A549 (cell line): ENCODE data around the gene TGIF2. TPM values are rescaled to one million over a fixed set of nuclear protein-coding genes. Genes with fewer than 3 reads are reported as not detected.

ENCODE experiments used
- ATAC-seq, 2 experiments: fragments of 200-7000 bp in 1 of 2; fragments of >200 bp in 1 of 2; cut with Nextera tagmentation in 1 of 2; cut with Tn5 transposase in 1 of 2; 3 replicates each; pipeline versions ENCODE4 v1.8.0 to v1.9.1; 2018 to 2020; ENCODE audit warnings: mild to moderate bottlenecking in 1 of 2, moderate library complexity in 1 of 2
- CTCF ChIA-PET: fragments of 300-600 bp; sonication (Branson Sonifier 250); formaldehyde crosslinking; extraction: SDS; loops from one replicate; lab custom pipeline; 2021; ENCODE audit warnings: antibody characterized with exemption, inconsistent platforms; lab: Yijun Ruan, JAX
- POLR2A ChIA-PET: fragments of 350-600 bp; formaldehyde crosslinking; extraction: SDS; loops from one replicate; lab custom pipeline; 2021; ENCODE audit warnings: antibody characterized with exemption, inconsistent platforms; lab: Yijun Ruan, JAX
- DNase-seq, 2 experiments: peaks; one replicate each; pipeline versions ENCODE4 v3.0.0 to v3.0.0-alpha.2; 2011 to 2016; ENCODE audit warnings: low read depth in 1 of 2, low spot score in 1 of 2
- FAIRE-seq: peaks from 2 replicates; lab custom pipeline; 2011; peaks lifted over from hg19 to GRCh38; lab: Jason Lieb, UNC
- H3K27ac ChIP-seq, 2 experiments: fragments of >200 bp; sonication (Bioruptor Twin); formaldehyde crosslinking; 3 replicates each; pipeline ENCODE4 v1.5.1; 2016 to 2017
- H3K4me1 ChIP-seq: fragments of >200 bp; sonication (Bioruptor Twin); formaldehyde crosslinking; 3 replicates; pipeline ENCODE4 v1.6.1; 2016
- H3K4me2 ChIP-seq: fragments of >200 bp; sonication (Bioruptor Twin); formaldehyde crosslinking; 3 replicates; pipeline ENCODE4 v1.6.1; 2016
- H3K4me3 ChIP-seq: fragments of >200 bp; sonication (Bioruptor Twin); formaldehyde crosslinking; 3 replicates; pipeline ENCODE4 v1.5.1; 2016
- H3K9me3 ChIP-seq: fragments of >200 bp; sonication (Bioruptor Twin); formaldehyde crosslinking; 3 replicates; pipeline ENCODE4 v1.6.1; 2016
- E2F6 ChIP-seq: IDR thresholded peaks from 2 replicates; pipeline ENCODE4 v1.6.1; 2012; ENCODE audit warnings: low read depth, borderline replicate concordance
- ESRRA ChIP-seq: fragments of 150-350 bp; IDR thresholded peaks from 2 replicates; pipeline ENCODE4 v1.6.1; 2014; ENCODE audit warnings: mild to moderate bottlenecking, low read length, borderline replicate concordance
- HES2 ChIP-seq: fragments of >200 bp; sonication (Bioruptor Twin); formaldehyde crosslinking; IDR thresholded peaks from 2 replicates; pipeline ENCODE4 v1.6.1; 2016
- HEYL ChIP-seq: fragments of 250-450 bp; sonication (Bioruptor Pico); IDR thresholded peaks from 2 replicates; pipeline ENCODE4 v1.8.0; 2021; ENCODE audit warnings: mild to moderate bottlenecking, moderate library complexity
- HOXB5 ChIP-seq: fragments of 250-450 bp; sonication (Bioruptor Pico); IDR thresholded peaks from 2 replicates; pipeline ENCODE4 v1.5.0; 2020; ENCODE audit warnings: mild to moderate bottlenecking, moderate library complexity
- JUNB ChIP-seq: fragments of >200 bp; sonication (Bioruptor Twin); formaldehyde crosslinking; IDR thresholded peaks from 2 replicates; pipeline ENCODE4 v1.6.1; 2016
- MAZ ChIP-seq: fragments of 150-350 bp; IDR thresholded peaks from 2 replicates; pipeline ENCODE4 v1.6.1; 2014; ENCODE audit warnings: antibody characterized with exemption, low read depth, low read length, borderline replicate concordance
- MYC ChIP-seq: IDR thresholded peaks from 2 replicates; pipeline ENCODE4 v1.6.1; 2012; ENCODE audit warnings: mild to moderate bottlenecking, inconsistent platforms, low read length, improper control_type of control experiment, borderline replicate concordance
- POLR2A ChIP-seq: IDR thresholded peaks from 2 replicates; pipeline ENCODE4 v1.6.1; 2012; ENCODE audit warnings: mild to moderate bottlenecking, low read length
- RAD21 ChIP-seq, 2 experiments: fragments of >200 bp in 1 of 2; sonication (Bioruptor Twin) in 1 of 2; formaldehyde crosslinking in 1 of 2; IDR thresholded peaks in 1 of 2; conservative IDR thresholded peaks in 1 of 2; 2 replicates in 1 of 2; 3 replicates in 1 of 2; pipeline ENCODE4 v1.6.1; 2012 to 2018; ENCODE audit warnings: inconsistent platforms in 1 of 2
- RARB ChIP-seq: fragments of 250-450 bp; sonication (Bioruptor Pico); IDR thresholded peaks from 2 replicates; pipeline ENCODE4 v1.8.0; 2021; ENCODE audit warnings: mild to moderate bottlenecking, moderate library complexity
- RFX5 ChIP-seq: fragments of 450-650 bp; IDR thresholded peaks from 2 replicates; pipeline ENCODE4 v1.7.1; 2014; ENCODE audit warnings: antibody characterized with exemption, mild to moderate bottlenecking, moderate library complexity
- ZSCAN20 ChIP-seq: fragments of 250-450 bp; sonication (Bioruptor Pico); IDR thresholded peaks from 2 replicates; pipeline ENCODE4 v1.8.0; 2022; ENCODE audit warnings: mild to moderate bottlenecking, moderate library complexity
- whole genome bisulfite sequencing: methylation state at CpG from one replicate; pipeline ENCODE4 v1.1.6; 2017; ENCODE audit errors: missing lambda C conversion rate; 5-methylcytosine and 5-hydroxymethylcytosine counted together
- polyA minus RNA-seq: library from RNA; depleted of rRNA, polyadenylated mRNA; stranded (reverse); fragments of >200 nt; gene quantifications from 2 replicates; pipeline ENCODE4 v1.2.3, GENCODE V29; 2011; rRNA and poly(A)+ RNA removed
- polyA plus RNA-seq, 4 experiments: library from polyadenylated mRNA; depleted of rRNA in 3 of 4; stranded (reverse); fragments of >200 nt; fragmentation: RNase III in 1 of 4; extraction: RNeasy Plus Mini Kit Qiagen cat#74134 plus additional on column Dnase treatment in 1 of 4; gene quantifications; 2 replicates in 3 of 4; 3 replicates in 1 of 4; pipeline ENCODE4 v1.2.3, GENCODE V29; 2011 to 2017
- TF ChIP-seq, protein P1 (sequence below): IDR thresholded peaks from 2 replicates; pipeline ENCODE4 v1.6.1; 2012
- TF ChIP-seq, protein P2 (sequence below): fragments of >200 bp; sonication (Bioruptor Twin); formaldehyde crosslinking; IDR thresholded peaks from 3 replicates; pipeline ENCODE4 v1.5.1; 2016
- TF ChIP-seq, protein P3 (sequence below): fragments of 250-450 bp; sonication (Bioruptor Pico); IDR thresholded peaks from 2 replicates; pipeline ENCODE4 v1.5.0; 2021; ENCODE audit warnings: mild to moderate bottlenecking, moderate library complexity, borderline replicate concordance

TGIF2 gene
- polyA plus RNA-seq (2011; rRNA removed) (5.1 and 5.5 TPM in 2 replicates), polyA plus RNA-seq (2017; fragmentation: RNase III; extraction: RNeasy Plus Mini Kit Qiagen cat#74134 plus additional on column Dnase treatment) (4.0 to 4.9 TPM (median 4.1 TPM) in 3 replicates), polyA minus RNA-seq (4.2 and 5.7 TPM in 2 replicates)
- 5.7 and 10.6 TPM in 2 replicates for polyA plus RNA-seq (2012; cell fraction: cytosol; rRNA removed)
- 5.8 and 7.6 TPM in 2 replicates for polyA plus RNA-seq (2012; cell fraction: nucleus; rRNA removed)

DNA sequence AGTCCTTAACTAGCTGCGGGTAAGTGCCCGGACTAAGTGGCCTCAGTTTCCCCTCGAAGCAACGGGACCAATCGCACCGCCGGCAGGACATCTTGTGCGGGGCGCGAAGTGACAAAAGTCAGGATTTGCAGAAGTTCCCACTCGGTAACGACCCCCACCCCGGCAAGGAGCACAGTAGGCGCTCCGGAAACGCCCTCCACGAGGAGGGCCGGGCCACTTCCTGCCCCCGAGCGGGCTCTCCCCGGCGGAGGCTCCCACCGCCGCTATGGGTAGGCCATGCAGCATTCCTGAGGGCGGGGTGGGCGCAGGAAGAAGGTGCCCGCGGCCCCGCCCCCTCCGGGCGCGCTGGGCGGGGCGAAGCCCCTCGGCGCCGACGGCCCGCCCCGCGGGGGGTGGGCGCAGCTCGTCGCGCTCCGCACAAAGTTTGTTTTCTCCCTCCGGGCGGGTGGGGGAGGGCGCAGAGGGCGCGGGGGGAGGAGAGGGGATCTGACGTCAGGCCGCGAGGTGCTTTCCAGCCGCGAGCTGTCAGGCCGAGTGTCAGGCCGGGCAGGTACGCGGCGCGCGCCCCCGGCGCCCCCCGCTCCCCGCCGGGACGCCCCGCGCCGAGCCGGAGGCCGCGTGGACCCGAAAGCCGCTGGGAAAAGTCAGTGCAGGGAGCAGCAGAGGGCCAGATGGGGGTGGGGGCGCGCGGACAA lies at the start of gene TGIF2:
TGIF2 (plus strand) TSS at position 495 of the 695 bp plus-strand sequence. CDS start 5,178 bp downstream, outside the sequence.
- Histone ChIP-seq H3K9me3 (no peaks in the 10 kb centered on the region), H3K27ac (peak within 1 kb of the TSS; percentile 70 to 93), H3K4me2 (peak within 1 kb of the TSS; percentile 97), H3K4me1 (peaks cover 15% of the 10 kb centered on the region), H3K4me3 (peak within 1 kb of the TSS; percentile 86)
- 29% methylated on average over 31 of the region's 80 CpGs for WGBS
- DNase-seq (peak; percentile 55 to 71), ATAC-seq (peak; percentile 71 to 73), FAIRE-seq (no peak)
- TF ChIP-seq, protein P1, sequence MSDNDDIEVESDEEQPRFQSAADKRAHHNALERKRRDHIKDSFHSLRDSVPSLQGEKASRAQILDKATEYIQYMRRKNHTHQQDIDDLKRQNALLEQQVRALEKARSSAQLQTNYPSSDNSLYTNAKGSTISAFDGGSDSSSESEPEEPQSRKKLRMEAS = 0 out of 2 replicates have a peak, but pooled peaks have one; percentile 23
- no peak for TF ChIP-seq POLR2A
- no peak for TF ChIP-seq RAD21 (conservative IDR thresholded peaks at IDR 0.05 in 1 of 2, IDR thresholded peaks at IDR 0.05 in 1 of 2)
- TF ChIP-seq HOXB5 (CRISPR knock-in tag) = 0 out of 2 replicates have a peak, but pooled peaks have one; percentile 42
- TF ChIP-seq MAZ = peak; percentile 99
- CTCF ChIA-PET = interaction anchor here (0.6 to 1.2 kb wide), 4 partner anchors 11 to 32 kb away, joined by 3 to 5 read pairs (median 4); partner anchors contain the start of gene RAB5IF
- POLR2A ChIA-PET = no interaction called here

DNA sequence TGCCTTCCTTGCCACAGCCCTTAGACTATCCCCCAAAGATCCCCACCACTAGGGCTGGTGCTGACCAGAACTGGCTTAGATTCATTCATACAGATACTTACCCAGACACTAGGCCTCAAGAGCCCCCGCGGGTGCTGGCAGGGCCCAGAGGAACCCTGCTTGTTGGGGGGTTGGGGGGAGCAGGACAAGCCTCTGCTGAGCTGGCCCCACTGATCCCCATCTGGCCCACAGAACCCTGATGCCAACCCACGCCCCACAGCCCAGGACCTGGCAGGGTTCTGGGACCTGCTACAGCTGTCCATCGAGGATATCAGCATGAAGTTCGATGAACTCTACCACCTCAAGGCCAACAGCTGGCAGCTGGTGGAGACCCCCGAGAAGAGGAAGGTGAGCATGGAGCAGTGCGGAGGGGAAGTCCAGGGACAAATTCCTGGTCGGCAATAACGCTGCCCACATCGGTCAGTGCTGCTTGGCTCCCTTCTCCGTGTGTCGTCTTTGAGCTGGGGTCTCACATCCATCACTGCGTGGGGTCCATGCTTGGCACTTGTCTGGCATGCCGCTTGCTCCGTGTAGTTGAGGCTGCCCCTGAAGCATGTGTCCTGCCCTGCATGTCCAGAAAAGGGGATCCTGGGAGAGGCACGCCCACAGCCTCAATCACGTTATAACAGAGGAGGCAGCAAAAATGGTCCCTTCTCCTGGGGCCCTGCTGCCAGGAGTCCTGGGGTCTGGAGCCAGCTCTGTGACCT lies 47.6 kb upstream of the TGIF2 start:
- ChIA-PET CTCF (interaction anchor here (0.9 kb wide), 1 partner anchor 394 kb away, joined by 3 read pairs; no protein-coding TSS in a partner anchor), POLR2A (no interaction called here)
- 90% methylated on average over 15 of the region's 17 CpGs for WGBS
- H3K9me3 ChIP-seq = no peaks in the 10 kb centered on the region
- H3K4me2 ChIP-seq = no peak overlapping the region
- FAIRE-seq (no peak), ATAC-seq (peak in 1 of 2 experiments; percentile 37; a peak in 2 of 6 replicates), DNase-seq (no peak)
- H3K4me1 ChIP-seq = no peaks in the 10 kb centered on the region
- no peak overlapping the region for H3K27ac ChIP-seq
- TF ChIP-seq, protein P2, sequence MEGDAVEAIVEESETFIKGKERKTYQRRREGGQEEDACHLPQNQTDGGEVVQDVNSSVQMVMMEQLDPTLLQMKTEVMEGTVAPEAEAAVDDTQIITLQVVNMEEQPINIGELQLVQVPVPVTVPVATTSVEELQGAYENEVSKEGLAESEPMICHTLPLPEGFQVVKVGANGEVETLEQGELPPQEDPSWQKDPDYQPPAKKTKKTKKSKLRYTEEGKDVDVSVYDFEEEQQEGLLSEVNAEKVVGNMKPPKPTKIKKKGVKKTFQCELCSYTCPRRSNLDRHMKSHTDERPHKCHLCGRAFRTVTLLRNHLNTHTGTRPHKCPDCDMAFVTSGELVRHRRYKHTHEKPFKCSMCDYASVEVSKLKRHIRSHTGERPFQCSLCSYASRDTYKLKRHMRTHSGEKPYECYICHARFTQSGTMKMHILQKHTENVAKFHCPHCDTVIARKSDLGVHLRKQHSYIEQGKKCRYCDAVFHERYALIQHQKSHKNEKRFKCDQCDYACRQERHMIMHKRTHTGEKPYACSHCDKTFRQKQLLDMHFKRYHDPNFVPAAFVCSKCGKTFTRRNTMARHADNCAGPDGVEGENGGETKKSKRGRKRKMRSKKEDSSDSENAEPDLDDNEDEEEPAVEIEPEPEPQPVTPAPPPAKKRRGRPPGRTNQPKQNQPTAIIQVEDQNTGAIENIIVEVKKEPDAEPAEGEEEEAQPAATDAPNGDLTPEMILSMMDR = no peak
- TF ChIP-seq, protein P3, sequence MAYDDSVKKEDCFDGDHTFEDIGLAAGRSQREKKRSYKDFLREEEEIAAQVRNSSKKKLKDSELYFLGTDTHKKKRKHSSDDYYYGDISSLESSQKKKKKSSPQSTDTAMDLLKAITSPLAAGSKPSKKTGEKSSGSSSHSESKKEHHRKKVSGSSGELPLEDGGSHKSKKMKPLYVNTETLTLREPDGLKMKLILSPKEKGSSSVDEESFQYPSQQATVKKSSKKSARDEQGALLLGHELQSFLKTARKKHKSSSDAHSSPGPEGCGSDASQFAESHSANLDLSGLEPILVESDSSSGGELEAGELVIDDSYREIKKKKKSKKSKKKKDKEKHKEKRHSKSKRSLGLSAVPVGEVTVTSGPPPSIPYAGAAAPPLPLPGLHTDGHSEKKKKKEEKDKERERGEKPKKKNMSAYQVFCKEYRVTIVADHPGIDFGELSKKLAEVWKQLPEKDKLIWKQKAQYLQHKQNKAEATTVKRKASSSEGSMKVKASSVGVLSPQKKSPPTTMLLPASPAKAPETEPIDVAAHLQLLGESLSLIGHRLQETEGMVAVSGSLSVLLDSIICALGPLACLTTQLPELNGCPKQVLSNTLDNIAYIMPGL (CRISPR knock-in tag) = no peak
- no peak for TF ChIP-seq ESRRA
- H3K4me3 ChIP-seq = no peak overlapping the region

GRCh38 chr20:36526521-36527011 lies 46.8 kb upstream of the TGIF2 start:
- H3K27ac ChIP-seq = no peak overlapping the region
- TF ChIP-seq ZSCAN20 (CRISPR knock-in tag) (no peak), MYC (no peak), JUNB (no peak), E2F6 (no peak), RARB (CRISPR knock-in tag) (no peak), HES2 (no peak), ESRRA (no peak), HEYL (CRISPR knock-in tag) (no peak), RFX5 (no peak)
- TF ChIP-seq, protein P2 = no peak
- TF ChIP-seq, protein P3 (CRISPR knock-in tag) = no peak
- TF ChIP-seq, all 56 proteins: peak for 0
- ChIA-PET POLR2A (no interaction called here), CTCF (no interaction called here)
- no peaks in the 10 kb centered on the region for H3K9me3 ChIP-seq
- DNase-seq = no peak
- no peak overlapping the region for H3K4me2 ChIP-seq
- no peak for ATAC-seq
- H3K4me3 ChIP-seq = no peak overlapping the region
- FAIRE-seq = no peak
- no peaks in the 10 kb centered on the region for H3K4me1 ChIP-seq
- WGBS = 91% methylated on average over 29 of the region's 29 CpGs
